Measurements from ENCODE around the gene HEATR5B.
"Not testable (repeated sequence)": the region's sequence is repeated elsewhere in the genome, so short reads cannot be mapped to it uniquely, and the experiment has no call there.

Gene HEATR5B

GRCh38 chr2:36981911-36982310 lies 102.3 kb downstream of the HEATR5B start:
- no peak for DNase-seq (ENCODE audit: low read depth, low spot score)

GRCh38 chr2:36979007-36979406 lies 105.2 kb downstream of the HEATR5B start:
- not testable (repeated sequence) for DNase-seq (ENCODE audit: low read depth, low spot score)

GRCh38 chr2:36976065-36976464 lies 108.1 kb downstream of the HEATR5B start:
- DNase-seq (ENCODE audit: low read depth, low spot score): no peak

GRCh38 chr2:36975306-36975705 lies 108.9 kb downstream of the HEATR5B start:
- no peak for DNase-seq (ENCODE audit: low read depth, low spot score)

- no peak for DNase-seq (ENCODE audit: low read depth, low spot score)
Observed at GRCh38 chr2:36973320-36973719, 110.9 kb downstream of the HEATR5B start.

- DNase-seq (ENCODE audit: low read depth, low spot score): no peak
Observed at GRCh38 chr2:36971990-36972389, 112.2 kb downstream of the HEATR5B start.

- DNase-seq (ENCODE audit: low read depth, low spot score): no peak
Observed at GRCh38 chr2:36967236-36967876, 116.8 kb downstream of the HEATR5B start.

- DNase-seq (ENCODE audit: low read depth, low spot score): no peak
Observed at GRCh38 chr2:36966370-36967235, 117.6 kb downstream of the HEATR5B start, which contains the start of gene STRN. Gene STRN, minus strand, starts transcription at chr2:36966536. Its CDS starts 73 bp downstream, at chr2:36966463.

- no peak for DNase-seq (ENCODE audit: low read depth, low spot score)
Observed at GRCh38 chr2:36965751-36966369, 118.3 kb downstream of the HEATR5B start.

- DNase-seq (ENCODE audit: low read depth, low spot score): no peak
Observed at GRCh38 chr2:36965206-36965605, 119.0 kb downstream of the HEATR5B start.

GRCh38 chr2:36964496-36965058 lies 119.6 kb downstream of the HEATR5B start:
- no peak for DNase-seq (ENCODE audit: low read depth, low spot score)

GRCh38 chr2:36963734-36964133 lies 120.4 kb downstream of the HEATR5B start:
- DNase-seq (ENCODE audit: low read depth, low spot score): no peak

- no peak for DNase-seq (ENCODE audit: low read depth, low spot score)
Observed at GRCh38 chr2:36963106-36963505, 121.1 kb downstream of the HEATR5B start.

GRCh38 chr2:36960773-36961172 lies 123.4 kb downstream of the HEATR5B start:
- no peak for DNase-seq (ENCODE audit: low read depth, low spot score)

GRCh38 chr2:36960005-36960675 lies 124.0 kb downstream of the HEATR5B start:
- no peak for DNase-seq (ENCODE audit: low read depth, low spot score)

GRCh38 chr2:36954977-36955607 lies 129.1 kb downstream of the HEATR5B start:
- DNase-seq (ENCODE audit: low read depth, low spot score): no peak

GRCh38 chr2:36952748-36953197 lies 131.4 kb downstream of the HEATR5B start:
- DNase-seq (ENCODE audit: low read depth, low spot score): no peak

- no peak for DNase-seq (ENCODE audit: low read depth, low spot score)
Observed at GRCh38 chr2:36951574-36951973, 132.6 kb downstream of the HEATR5B start.

- DNase-seq (ENCODE audit: low read depth, low spot score): no peak
Observed at GRCh38 chr2:36951027-36951518, 133.1 kb downstream of the HEATR5B start.

- no peak for DNase-seq (ENCODE audit: low read depth, low spot score)
Observed at GRCh38 chr2:36949845-36950244, 134.3 kb downstream of the HEATR5B start.

GRCh38 chr2:36945240-36945639 lies 138.9 kb downstream of the HEATR5B start:
- DNase-seq (ENCODE audit: low read depth, low spot score): not testable (repeated sequence)
